ENCODE data around the gene NSD2.

The NSD2 gene

DNA sequence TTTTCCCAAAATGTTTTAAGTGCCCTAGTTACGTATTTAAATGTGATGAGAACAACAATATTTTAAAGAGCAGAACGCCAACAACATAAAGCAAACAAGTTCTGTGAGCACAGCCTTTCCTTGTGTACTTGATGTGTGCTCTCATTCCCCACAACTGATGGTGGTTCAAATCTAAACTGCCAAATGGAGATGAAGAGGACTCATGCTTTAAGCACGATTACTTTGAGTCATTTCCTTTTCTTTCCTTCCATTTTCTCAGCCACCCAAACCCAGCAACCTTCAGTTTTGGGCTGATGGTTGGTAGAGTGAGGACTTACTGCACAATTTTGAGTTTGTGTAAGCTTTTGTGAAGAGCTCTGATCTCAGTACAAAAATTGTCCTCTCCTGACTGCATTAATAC lies 1.7 kb downstream of the NSD2 start:
- H3K4me3 ChIP-seq (ENCODE audit: low read length): peak overlapping the region; percentile 90
- no peaks in the 10 kb centered on the region for H3K9me3 ChIP-seq (ENCODE audit: insufficient read depth, low read length)
- H3K27ac ChIP-seq (ENCODE audit: low read length): peak overlapping the region; percentile 56
- TF ChIP-seq, protein P1, sequence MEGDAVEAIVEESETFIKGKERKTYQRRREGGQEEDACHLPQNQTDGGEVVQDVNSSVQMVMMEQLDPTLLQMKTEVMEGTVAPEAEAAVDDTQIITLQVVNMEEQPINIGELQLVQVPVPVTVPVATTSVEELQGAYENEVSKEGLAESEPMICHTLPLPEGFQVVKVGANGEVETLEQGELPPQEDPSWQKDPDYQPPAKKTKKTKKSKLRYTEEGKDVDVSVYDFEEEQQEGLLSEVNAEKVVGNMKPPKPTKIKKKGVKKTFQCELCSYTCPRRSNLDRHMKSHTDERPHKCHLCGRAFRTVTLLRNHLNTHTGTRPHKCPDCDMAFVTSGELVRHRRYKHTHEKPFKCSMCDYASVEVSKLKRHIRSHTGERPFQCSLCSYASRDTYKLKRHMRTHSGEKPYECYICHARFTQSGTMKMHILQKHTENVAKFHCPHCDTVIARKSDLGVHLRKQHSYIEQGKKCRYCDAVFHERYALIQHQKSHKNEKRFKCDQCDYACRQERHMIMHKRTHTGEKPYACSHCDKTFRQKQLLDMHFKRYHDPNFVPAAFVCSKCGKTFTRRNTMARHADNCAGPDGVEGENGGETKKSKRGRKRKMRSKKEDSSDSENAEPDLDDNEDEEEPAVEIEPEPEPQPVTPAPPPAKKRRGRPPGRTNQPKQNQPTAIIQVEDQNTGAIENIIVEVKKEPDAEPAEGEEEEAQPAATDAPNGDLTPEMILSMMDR (IDR thresholded peaks at IDR 0.05; ENCODE audit: low read depth, low read length): no peak
- TF ChIP-seq EZH2phosphoT487 (IDR thresholded peaks at IDR 0.05; ENCODE audit: low read depth): no peak
- no peaks in the 10 kb centered on the region; the same call in 1 of the 2 replicates for H3K27me3 ChIP-seq (ENCODE audit: low read depth, low read length)
- H3K4me2 ChIP-seq (ENCODE audit: low read length): peak overlapping the region; percentile 83
- peaks cover 73% of the 10 kb centered on the region for H3K79me2 ChIP-seq (ENCODE audit: low read length)
- H3K4me1 ChIP-seq (ENCODE audit: low read length): peaks cover 28% of the 10 kb centered on the region
- H3K36me3 ChIP-seq (replicated peaks; ENCODE audit: low read depth, low read length): peaks cover 13% of the 10 kb centered on the region
- H4K20me1 ChIP-seq (ENCODE audit: insufficient read depth, low read length): peaks cover 49% of the 10 kb centered on the region
- peak overlapping the region; percentile 96 for H3K9ac ChIP-seq (ENCODE audit: low read length)
- no peak overlapping the region for H2AFZ ChIP-seq (ENCODE audit: low read depth, low read length)

DNA sequence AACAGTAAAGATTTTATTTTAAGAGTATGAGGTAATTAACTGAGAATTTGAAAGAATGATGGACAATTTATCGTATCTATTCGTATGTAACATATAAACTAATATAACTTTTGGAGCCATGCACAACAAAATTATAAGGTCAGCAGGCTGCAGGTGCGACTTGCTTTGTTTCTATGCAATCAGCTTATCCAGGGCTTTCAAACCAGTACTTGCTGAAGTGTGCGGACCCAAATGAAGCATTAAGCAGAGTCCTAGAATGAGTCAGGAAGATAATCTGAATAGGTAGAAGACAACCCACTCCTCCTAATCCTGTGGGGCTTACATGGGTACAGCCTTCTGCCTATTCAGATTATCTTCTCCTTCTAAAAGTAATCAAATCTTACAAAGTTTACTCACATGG lies 2.1 kb downstream of the NSD2 start:
- peaks cover 26% of the 10 kb centered on the region for H3K4me1 ChIP-seq (ENCODE audit: low read length)
- H3K27me3 ChIP-seq (ENCODE audit: low read depth, low read length): no peaks in the 10 kb centered on the region; the same call in 1 of the 2 replicates
- peak overlapping the region; percentile 96 for H3K9ac ChIP-seq (ENCODE audit: low read length)
- no peak overlapping the region for H2AFZ ChIP-seq (ENCODE audit: low read depth, low read length)
- H4K20me1 ChIP-seq (ENCODE audit: insufficient read depth, low read length): peaks cover 50% of the 10 kb centered on the region
- peak overlapping the region; percentile 90 for H3K4me3 ChIP-seq (ENCODE audit: low read length)
- H3K36me3 ChIP-seq (replicated peaks; ENCODE audit: low read depth, low read length): peaks cover 14% of the 10 kb centered on the region
- H3K9me3 ChIP-seq (ENCODE audit: insufficient read depth, low read length): no peaks in the 10 kb centered on the region
- peaks cover 77% of the 10 kb centered on the region for H3K79me2 ChIP-seq (ENCODE audit: low read length)
- TF ChIP-seq, protein P1 (IDR thresholded peaks at IDR 0.05; ENCODE audit: low read depth, low read length): no peak
- no peak for TF ChIP-seq EZH2phosphoT487 (IDR thresholded peaks at IDR 0.05; ENCODE audit: low read depth)
- peak overlapping the region; percentile 56 for H3K27ac ChIP-seq (ENCODE audit: low read length)
- H3K4me2 ChIP-seq (ENCODE audit: low read length): peak overlapping the region; percentile 83

DNA sequence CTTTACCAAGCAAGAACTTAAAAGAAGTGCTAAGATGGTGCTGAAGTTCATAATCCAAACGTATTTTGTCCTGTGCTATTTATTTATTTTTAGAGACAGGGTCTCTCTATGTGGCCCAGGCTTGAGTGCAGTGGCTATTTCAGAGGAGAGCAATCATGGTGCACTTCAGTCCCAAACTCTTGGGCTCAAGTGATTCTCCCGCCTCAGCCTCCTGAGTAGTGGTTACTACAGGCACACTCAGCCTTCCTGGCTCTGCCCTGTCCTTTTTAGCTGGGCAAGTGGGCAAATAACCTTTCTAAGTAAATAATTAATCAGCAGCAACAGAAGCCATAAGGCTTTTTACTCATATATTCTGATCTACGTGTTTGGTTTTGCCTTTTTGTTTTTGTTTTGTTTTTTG lies 2.6 kb downstream of the NSD2 start:
- TF ChIP-seq EZH2phosphoT487 (IDR thresholded peaks at IDR 0.05; ENCODE audit: low read depth): no peak
- TF ChIP-seq, protein P1 (IDR thresholded peaks at IDR 0.05; ENCODE audit: low read depth, low read length): no peak
- Histone ChIP-seq H3K9ac (ENCODE audit: low read length) (0 out of 2 replicates have a peak overlapping the region, but pooled peaks have one; percentile 13), H3K79me2 (ENCODE audit: low read length) (peaks cover 82% of the 10 kb centered on the region), H3K36me3 (replicated peaks; ENCODE audit: low read depth, low read length) (peaks cover 16% of the 10 kb centered on the region), H3K4me2 (ENCODE audit: low read length) (peak overlapping the region; percentile 83), H3K4me3 (ENCODE audit: low read length) (peak overlapping the region; percentile 90; the same call in 1 of the 2 replicates), H3K4me1 (ENCODE audit: low read length) (peaks cover 26% of the 10 kb centered on the region), H2AFZ (ENCODE audit: low read depth, low read length) (no peak overlapping the region), H3K27ac (ENCODE audit: low read length) (0 out of 2 replicates have a peak overlapping the region, but pooled peaks have one; percentile 3), H3K9me3 (ENCODE audit: insufficient read depth, low read length) (no peaks in the 10 kb centered on the region), H3K27me3 (ENCODE audit: low read depth, low read length) (no peaks in the 10 kb centered on the region; the same call in 1 of the 2 replicates), H4K20me1 (ENCODE audit: insufficient read depth, low read length) (peaks cover 55% of the 10 kb centered on the region)

DNA sequence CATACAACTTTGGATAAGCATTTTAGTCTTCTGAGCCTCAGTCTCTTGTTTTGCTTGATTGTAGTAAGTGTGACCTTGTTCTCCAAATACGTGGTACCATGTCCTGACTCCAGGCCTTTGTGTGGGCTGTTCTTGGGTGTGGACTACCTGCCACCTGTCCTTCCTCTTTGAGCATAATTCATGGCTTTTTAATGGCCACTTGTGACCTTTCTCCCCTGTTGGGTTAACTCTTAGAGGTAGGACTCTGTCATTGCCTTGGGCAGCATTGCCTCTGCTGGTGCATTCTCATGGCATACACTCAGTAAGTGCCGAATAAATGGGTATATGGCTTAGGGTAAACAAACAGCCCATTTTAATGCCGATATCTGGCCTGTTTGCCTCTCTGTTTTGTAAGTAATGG lies 3.0 kb downstream of the NSD2 start:
- Histone ChIP-seq H3K27ac (ENCODE audit: low read length) (no peak overlapping the region), H2AFZ (ENCODE audit: low read depth, low read length) (no peak overlapping the region), H4K20me1 (ENCODE audit: insufficient read depth, low read length) (peaks cover 57% of the 10 kb centered on the region), H3K36me3 (replicated peaks; ENCODE audit: low read depth, low read length) (peaks cover 16% of the 10 kb centered on the region), H3K79me2 (ENCODE audit: low read length) (peaks cover 86% of the 10 kb centered on the region), H3K9ac (ENCODE audit: low read length) (no peak overlapping the region), H3K4me1 (ENCODE audit: low read length) (peaks cover 26% of the 10 kb centered on the region), H3K9me3 (ENCODE audit: insufficient read depth, low read length) (no peaks in the 10 kb centered on the region), H3K4me3 (ENCODE audit: low read length) (no peak overlapping the region), H3K4me2 (ENCODE audit: low read length) (no peak overlapping the region), H3K27me3 (ENCODE audit: low read depth, low read length) (no peaks in the 10 kb centered on the region)
- TF ChIP-seq, protein P1 (IDR thresholded peaks at IDR 0.05; ENCODE audit: low read depth, low read length): no peak
- TF ChIP-seq EZH2phosphoT487 (IDR thresholded peaks at IDR 0.05; ENCODE audit: low read depth): no peak
